Inferior parietal cortex (tissue), 1 donor: Measurements from ENCODE around the gene AKIRIN2.
"Not testable (repeated sequence)": the region's sequence is repeated elsewhere in the genome, so short reads cannot be mapped to it uniquely, and the experiment has no call there.

Experiments used
- DNase-seq: peaks from one replicate; pipeline ENCODE4 v3.0.0-alpha.2; 2016; ENCODE audit errors: extremely low spot score

AKIRIN2 gene

DNA sequence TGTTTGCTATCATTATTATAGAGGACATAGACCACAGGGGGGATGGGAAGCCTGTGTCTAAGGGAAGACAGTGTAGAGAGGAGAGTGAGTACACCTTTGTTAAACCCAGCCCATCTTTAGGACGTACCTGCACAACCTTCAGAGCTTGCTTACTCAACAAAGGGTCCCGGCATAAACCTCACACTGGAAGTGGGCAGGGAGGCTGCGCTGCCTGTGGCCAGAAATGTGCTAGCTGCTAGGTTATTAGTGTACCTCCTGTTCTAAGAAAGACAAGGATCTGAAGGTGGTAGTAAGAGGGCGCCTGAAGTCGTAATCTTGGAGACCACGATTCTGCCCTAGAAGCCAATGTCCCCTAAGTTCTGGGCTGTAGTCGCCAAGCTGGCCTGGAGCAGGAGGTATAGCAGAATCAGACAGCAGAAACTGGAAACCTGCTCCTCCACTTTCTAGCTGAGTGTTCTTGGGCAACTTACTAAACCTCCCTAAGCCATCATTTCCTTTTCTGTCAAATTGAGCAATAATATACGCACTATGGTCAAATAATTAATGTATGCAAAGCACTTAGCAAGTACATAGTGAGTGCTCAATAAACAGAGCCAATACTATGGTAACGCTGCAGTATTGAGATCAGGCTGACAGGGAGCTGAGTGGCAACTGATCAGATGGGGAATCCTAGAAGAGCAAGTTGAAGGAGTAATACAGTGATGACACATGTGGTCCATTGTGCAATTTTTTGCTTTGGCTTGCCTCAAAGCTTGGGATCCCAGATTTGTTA is 16.8 kb upstream of the AKIRIN2 start:
- DNase-seq, result no peak

DNA sequence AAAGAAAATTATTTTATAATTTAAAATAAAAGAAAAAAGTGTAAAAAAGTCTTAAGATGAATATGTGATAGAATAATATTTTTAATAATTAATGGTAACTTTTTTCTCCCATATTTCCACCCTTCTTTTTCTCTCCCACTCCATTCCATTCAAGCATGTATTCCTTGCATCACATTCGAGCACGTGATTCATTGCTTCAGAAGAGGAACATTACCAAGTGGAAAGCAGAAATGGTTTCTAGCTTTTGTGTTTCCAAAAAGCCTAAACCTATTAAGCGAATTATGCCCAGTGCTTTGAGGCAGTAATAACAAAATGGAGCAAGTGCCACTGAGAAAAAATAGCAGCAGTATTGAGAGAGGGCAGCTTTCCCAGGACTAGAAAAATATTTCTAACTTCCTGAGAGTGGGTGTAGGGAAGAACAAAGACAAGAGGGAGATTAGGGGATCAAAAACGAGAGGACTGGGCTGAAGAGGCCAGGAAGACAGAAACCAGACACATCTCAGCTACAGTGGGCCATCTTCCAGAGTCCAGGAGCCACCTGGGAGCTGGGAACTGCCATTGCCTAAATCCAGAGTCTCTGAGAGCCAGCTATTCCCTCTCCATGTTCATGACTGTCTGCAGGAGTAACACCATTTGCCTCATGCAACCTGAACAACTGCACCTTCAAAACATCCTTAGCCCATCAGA is 15.0 kb upstream of the AKIRIN2 start:
- no peak for DNase-seq

DNA sequence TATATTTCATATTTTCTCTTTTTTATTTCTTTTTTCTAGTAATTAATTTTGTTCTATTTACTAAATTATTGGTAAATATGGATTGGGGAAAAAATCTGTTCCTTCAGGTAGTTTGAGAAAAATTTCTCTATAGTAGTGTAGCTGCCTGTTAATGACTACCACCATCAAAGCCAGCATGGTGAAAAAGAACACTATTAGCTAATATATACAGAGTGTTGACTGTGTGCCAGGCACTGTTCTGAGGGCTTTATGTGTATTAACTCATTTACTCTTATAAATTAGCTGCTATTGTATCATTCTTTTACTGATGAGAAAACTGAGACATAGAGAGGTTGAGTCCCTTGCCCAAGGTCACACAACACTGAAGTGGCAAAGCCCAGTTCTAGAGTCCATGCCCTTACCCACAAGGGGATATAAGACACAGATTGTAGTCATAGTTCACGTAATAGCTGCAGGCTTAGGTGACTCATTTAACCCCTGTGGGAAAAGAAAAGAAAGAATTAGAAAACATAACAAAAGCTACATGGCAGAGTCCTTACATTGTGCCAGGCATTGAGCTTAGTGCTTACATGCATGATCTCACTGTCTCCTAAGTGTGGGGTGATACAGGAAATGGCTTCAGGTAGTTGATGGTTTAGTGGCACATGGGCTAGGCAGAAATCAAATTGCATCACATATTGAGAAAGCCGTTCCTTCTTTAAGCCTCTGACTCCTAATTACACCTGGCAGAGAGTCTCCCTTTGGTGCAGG is 12.2 kb upstream of the AKIRIN2 start:
- DNase-seq, result no peak

DNA sequence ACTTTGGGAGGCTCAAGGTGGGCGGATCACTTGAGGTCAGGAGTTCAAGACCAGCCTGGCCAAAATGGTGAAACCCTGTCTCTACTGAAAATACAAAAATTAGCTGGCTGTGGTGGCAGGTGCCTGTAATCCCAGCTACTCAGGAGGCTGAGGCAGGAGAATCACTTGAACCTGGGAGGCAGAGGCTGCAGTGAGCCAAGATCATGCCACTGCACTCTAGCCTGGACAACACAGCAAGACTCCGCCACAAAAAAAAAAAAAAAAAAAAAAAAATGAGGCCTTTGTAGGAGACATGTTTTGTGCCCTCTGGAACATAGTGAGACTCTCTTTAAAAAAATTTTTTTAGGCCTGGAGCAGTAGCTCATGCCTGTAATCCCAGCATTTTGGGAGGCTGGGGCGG is 10.7 kb upstream of the AKIRIN2 start:
- not testable (repeated sequence) for DNase-seq

DNA sequence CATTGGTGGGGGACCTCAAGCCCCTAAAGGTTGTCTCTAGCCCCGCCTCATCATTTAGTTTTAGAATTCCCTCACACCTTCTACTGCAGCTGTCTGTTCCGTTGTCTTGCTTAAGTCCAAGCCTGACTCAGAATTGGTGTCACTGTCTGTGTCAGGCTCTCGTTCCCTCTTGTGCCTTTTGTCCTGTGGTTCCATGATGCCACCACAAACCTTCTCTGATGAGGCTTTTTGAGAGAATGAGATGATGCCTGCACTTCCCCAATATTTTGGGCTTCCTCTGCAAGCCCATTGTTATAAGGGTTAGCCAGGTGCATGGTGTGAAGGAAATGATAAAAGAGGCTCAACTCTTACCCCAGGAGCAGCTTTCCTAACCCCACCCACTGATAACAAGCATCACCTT is 8.1 kb upstream of the AKIRIN2 start:
- DNase-seq, result no peak

DNA sequence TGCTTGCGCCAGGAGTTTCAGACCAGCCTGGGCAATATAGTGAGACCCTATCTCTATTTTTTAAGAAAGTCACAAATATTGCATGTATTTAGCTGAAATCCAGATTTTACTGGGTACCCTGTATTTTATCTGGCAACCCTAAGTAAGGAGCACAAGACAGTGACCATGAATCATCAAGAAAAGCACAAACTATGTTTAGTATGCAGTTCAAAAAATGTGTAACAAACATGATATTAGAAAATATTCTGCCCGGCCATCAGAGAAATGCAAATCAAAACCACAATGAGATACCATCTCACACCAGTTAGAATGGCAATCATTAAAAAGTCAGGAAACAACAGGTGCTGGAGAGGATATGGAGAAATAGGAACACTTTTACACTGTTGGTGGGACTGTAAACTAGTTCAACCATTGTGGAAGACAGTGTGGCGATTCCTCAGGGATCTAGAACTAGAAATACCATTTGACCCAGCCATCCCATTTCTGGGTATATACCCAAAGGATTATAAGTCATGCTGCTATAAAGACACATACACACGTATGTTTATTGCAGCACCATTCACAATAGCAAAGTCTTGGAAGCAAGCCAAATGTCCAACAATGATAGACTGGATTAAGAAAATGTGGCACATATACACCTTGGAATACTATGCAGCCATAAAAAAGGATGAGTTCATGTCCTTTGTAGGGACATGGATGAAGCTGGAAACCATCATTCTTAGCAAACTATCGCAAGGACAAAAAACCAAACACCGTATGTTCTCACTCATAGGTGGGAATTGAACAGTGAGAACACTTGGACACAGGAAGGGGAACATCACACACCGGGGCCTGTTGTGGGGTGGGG is 6.8 kb upstream of the AKIRIN2 start:
- not testable (repeated sequence) for DNase-seq

DNA sequence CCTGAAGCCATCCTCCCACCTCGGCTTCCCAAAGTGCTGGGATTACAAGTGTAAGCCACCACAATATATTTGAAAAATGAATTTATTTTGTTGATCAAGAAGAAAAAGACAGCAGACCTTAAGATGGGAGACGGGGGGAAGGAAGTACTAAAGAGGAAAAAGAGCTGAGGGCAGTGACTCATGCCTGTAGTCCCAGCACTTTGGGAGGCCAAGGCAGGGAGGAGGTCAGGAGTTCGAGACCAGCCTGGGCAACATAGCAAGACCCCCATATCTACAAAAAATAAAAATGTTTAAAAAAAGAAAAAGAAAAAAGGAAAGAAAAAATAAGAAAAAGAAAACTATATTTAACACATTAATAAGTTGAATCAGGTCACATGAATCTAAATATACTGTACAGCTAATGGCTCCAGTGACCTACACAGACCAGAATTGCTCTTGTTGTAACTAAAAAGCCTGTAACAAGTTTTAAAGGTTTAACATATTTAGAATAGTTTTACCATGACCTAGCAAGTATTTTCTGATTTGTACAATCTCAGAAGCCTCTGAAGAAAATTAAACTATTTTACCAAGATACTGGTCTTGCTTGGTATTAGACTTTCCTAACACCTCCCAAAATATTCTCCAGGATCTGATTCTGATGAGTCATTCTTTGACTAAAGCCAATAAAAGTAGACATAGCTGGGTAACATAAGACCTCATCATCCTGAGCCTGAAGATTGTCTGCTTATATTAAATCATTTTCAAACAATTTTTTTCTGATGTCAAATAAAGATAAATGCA is 4.3 kb upstream of the AKIRIN2 start:
- no peak for DNase-seq

DNA sequence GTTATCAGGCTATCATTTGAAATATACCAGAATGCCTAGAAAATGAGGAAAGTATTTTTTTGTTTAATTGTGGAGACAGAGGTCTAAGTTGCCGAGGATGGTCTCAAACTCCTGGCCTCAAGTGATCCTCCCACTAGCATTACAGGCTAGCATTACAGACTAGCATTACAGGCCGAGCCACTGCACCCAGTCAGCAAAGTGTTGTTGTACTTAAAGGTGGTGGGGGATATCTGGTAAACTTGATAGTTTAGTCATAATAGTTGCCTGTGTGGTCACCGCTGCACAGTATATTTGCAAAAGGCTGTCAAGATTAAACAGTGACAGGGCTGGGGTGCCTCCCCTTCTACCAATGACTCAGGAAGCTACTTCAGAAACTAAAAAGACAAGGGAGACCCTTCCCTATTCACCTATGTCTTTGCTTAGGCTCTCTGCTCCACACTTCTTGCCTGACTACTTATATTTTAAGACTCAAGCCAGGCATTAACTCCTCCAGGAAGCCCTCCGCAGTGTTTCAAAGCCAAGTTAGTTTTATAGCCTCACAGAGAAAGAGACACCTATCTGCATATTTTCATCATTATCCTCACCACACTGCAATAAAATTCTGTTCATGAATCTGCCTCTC is 3.1 kb upstream of the AKIRIN2 start:
- DNase-seq, result no peak

DNA sequence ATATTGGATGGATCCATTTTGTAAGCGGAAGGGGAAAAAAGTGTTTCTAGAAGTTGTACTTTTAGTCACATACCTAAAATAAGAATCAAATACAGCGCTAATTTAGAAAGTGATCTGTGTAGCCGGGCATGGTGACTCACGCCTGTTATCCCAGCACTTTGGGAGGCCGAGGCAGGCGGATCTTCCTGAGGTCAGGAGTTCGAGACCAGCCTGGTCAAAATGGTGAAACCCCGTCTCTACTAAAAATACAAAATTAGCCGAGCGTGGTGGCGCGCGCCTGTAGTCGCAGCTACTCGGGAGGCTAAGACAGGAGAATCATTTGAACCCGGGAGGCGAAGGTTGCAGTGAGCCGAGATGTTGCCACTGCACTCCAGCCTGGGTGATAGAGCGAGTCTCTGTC is 1.0 kb upstream of the AKIRIN2 start:
- DNase-seq, result not testable (repeated sequence)

DNA sequence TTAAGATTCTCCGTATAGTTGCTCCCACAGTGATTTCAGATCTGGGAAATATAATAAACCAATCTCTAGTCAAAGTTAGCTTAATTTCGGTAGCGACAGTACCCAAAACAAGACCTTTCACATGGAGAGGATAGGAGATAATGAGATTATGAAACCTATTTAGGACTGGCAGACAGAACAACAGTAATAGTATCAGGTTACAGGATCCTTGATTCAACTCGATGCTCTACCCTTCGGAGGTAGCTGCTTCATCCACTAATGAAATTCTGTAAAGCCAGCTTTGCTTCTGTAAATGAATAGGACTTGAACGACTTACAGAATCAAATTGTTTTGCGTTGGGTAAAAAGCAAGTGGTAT is 534 bp upstream of the AKIRIN2 start:
- DNase-seq, result no peak

DNA sequence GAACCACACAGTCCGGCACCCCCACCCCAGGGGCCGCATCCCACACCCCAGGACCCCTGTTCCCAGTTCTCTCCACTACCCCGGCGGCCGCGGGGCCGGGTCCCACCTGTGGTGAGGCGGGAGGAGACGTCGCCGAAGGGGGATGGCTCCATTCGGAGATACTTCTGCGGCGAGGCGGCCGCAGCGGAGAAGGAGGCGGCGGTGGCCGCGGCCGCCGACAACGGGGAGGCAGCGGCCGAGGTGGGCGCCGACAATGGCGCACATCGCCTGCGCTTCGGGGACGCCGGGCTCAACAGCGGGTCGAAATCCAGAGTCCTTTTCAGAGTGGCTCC is 723 bp downstream of the AKIRIN2 start:
- DNase-seq, result no peak

DNA sequence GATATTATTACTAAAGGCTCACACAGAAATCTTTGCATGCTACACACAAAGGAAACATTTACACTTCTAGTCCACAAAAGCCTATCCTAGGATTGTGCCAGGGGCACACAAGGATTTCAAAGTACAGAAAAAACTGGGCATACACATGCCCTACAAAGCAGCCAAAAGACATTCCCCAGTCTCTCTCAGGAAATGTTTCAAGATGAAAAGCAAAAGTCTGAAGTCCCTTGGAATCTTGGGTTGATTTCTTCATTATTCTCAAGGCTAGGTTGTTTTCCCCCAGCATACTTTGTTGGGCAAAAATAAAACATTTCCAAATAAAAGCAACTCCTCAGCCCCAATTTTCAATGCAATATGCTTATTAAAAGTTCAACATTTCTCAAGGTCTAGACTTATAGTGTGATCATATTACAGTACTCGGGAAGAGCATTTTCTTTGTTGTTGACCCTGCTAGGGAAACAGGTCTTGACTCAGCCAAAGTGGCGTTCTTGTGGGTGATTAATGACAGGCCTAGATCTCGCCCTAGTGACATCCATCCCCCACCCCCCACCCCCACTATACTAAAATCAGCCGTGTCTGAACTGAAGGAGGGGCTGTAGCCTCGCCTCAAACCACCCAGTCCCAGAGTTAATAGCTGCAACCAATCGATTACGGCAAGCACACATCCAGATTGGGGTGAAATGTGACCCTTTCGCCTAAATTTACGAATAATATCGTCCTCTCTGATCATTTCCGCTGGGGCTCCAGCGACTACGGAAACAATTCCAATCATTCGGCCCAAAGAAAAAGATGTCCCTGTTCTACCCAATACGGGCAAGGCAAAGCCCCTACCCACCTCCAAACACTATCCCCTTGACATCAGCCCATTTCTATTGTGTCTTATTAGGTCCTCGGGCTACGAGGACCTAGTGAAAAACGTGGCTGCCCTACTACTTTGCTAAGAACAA is 1.4 kb downstream of the AKIRIN2 start:
- DNase-seq, result no peak

DNA sequence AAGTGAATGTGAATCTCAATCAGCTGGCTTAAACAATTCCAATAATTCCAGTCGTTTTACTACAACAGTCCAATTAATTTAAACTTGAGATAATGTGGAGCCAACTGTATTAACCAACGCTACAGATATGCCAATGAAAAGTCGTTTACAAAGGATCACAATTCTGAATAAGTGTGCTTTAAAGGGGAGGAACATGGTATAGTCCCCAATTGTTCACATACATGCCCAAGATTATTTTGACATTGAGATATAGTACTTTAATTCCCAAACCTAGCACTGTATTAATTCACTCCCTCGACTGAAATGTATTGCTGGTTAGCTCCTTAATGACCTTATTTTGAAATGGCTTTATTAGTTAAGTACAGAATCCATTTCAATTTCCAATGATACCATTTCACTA is 2.5 kb downstream of the AKIRIN2 start:
- DNase-seq, result no peak

DNA sequence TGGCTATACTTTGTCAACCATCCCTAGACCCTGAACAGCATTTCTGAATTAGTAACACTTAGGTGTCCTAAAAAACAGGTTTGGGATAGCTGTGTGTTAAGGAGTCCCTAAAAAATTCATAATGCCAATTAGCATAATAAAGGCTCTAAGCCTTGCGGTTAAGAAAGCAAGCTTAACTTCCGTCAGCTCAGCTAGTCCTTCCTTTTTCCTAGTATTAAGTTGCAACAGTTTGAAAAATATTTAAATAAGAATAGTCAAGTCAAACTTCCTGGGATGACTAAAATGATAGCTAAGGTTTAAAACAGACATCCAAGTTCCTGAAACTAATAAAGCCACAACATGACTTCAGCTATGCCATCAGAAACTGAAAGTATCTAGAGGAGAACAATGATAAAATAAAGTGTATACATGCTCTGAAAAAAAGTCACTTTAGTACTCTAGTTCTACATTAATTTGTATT is 3.5 kb downstream of the AKIRIN2 start:
- DNase-seq, result no peak

DNA sequence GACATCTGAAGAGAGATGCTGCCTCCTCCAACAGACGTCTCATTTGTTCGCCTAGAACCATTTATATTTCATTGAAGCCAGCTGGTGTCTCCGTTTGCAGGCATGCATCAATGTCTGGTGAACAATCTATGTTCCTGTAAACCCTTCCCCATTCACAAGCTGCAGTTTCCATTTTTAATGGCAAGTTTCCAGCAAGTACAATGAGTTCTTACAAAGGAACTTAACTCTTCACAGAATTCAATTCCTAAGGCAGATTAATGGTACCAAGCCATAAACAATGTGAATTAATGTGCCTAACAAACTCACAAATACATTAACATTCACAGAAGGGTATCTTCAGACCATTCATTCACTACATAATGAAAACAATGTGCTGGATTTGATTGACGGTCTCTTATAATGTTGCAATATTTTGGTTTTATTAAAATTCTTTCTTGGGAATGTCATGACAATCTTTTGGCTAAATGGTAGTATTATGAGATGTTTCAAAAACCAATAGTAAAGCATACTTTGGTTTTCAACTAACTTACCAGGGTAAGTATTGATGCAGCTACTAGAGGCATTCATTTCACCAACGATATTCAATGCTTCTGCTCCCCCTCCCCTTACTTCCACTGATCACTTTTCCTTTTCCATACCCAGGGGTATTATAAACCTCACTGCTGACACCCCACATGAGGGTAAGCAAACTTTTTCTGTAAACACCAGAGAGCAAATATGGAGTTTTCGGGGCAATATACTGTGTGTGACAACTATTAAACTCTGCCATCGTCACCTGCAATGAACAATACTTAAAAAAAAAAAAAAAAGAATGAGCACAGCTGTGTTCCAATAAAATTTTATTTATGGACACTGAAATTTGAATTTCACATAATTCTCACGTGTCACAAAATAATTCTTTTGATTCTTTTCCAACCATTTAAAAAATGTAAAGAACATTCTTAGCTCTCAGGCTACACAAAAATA is 4.2 kb downstream of the AKIRIN2 start:
- peak; percentile 72 for DNase-seq

DNA sequence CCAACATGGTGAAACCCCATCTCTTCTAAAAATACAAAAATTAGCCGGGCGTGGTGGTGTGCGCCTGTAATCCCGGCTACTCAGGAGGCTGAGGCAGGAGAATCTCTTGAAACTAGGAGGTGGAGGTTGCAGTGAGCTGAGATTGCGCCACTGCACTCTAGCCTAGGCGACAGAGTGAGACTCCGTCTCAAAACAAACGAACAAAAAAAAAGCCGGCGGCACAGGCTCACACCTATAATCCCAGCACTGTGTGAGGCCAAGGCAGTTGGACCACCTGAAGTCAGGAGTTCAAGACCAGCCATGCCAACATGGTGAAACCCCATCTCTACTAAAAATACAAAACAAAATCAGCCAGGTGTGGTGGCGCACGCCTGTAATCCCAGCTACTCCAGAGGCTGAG is 5.2 kb downstream of the AKIRIN2 start:
- DNase-seq, result not testable (repeated sequence)

DNA sequence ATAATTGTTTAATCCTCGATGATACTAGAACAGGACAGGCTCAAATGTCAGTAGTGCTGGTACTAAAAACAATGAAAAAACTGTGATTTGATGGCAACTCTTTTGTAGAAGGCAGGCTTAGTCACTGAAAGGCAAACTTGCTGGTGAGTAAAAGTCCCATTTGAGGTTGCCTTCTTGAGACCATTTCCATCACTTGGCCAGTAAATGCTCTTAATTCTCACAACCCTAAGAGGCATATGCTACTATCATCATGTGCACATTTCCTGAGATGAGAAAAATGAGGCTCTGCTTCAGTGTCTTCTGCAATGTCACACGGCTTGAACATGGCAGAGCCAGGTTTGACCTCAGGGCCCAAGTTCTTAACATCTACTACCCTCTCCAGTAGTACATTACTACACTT is 9.9 kb downstream of the AKIRIN2 start:
- no peak for DNase-seq

DNA sequence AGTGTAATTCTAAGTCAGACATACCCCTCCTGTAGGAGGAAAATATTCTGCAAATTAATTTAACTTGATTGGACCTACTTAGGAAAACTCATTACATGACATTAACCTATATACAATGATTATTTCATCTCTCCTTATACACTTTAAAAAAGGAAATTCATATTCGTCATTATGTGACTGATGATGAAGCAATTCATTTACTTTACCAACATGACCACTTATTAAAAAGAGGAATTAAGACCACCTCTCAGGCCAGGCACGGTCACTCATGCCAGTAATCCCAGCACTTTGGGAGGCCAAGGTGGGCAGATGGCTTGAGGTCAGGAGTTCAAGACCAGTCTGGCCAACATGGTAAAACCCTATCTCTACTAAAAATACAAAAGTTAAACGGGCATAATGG is 11.6 kb downstream of the AKIRIN2 start:
- no peak for DNase-seq
